HEK293T (cell line): ENCODE results near the gene NFE2.

Experiments
- CTCF ChIA-PET: fragments of 350-600 bp; formaldehyde crosslinking; extraction: SDS; loops from one replicate; lab custom pipeline; 2021; ENCODE audit warnings: antibody characterized with exemption, inconsistent platforms; lab: Yijun Ruan, JAX
- POLR2A ChIA-PET: fragments of 350-600 bp; formaldehyde crosslinking; extraction: SDS; loops from one replicate; lab custom pipeline; 2020; ENCODE audit warnings: antibody characterized with exemption, inconsistent platforms; lab: Yijun Ruan, JAX
- DNase-seq: peaks from one replicate; pipeline ENCODE4 v3.0.0; 2012; ENCODE audit warnings: mixed read lengths; ENCODE audit errors: extremely low spot score
- ARNT ChIP-seq: fragments of 450-650 bp; IDR thresholded peaks from 2 replicates; pipeline ENCODE4 v1.6.1; 2017; ENCODE audit warnings: mild to moderate bottlenecking
- BHLHE40 ChIP-seq: fragments of 450-650 bp; IDR thresholded peaks from 2 replicates; pipeline ENCODE4 v1.6.1; 2016; ENCODE audit warnings: mild to moderate bottlenecking, moderate library complexity, borderline replicate concordance
- CTBP1 ChIP-seq: fragments of 450-650 bp; IDR thresholded peaks from 2 replicates; pipeline ENCODE4 v1.6.1; 2016; ENCODE audit warnings: borderline replicate concordance
- ELF4 ChIP-seq: fragments of 450-650 bp; IDR thresholded peaks from 2 replicates; pipeline ENCODE4 v1.6.1; 2017; ENCODE audit warnings: antibody characterized with exemption
- FOXA1 ChIP-seq: fragments of 450-650 bp; IDR thresholded peaks from 2 replicates; pipeline ENCODE4 v1.6.1; 2016; ENCODE audit warnings: mild to moderate bottlenecking
- FOXK2 ChIP-seq: fragments of 450-650 bp; IDR thresholded peaks from 2 replicates; pipeline ENCODE4 v1.6.1; 2016; ENCODE audit warnings: mild to moderate bottlenecking
- FOXM1 ChIP-seq: fragments of 450-650 bp; IDR thresholded peaks from 2 replicates; pipeline ENCODE4 v1.6.1; 2017; ENCODE audit warnings: mild to moderate bottlenecking, borderline replicate concordance
- HDGF ChIP-seq: fragments of 450-650 bp; IDR thresholded peaks from 2 replicates; pipeline ENCODE4 v1.6.1; 2017; ENCODE audit warnings: antibody characterized with exemption, borderline replicate concordance
- L3MBTL2 ChIP-seq: fragments of 450-650 bp; conservative IDR thresholded peaks from 2 replicates; pipeline ENCODE4 v1.6.1; 2016; ENCODE audit warnings: mild to moderate bottlenecking
- LEF1 ChIP-seq: fragments of 450-650 bp; IDR thresholded peaks from 2 replicates; pipeline ENCODE4 v1.6.1; 2017; ENCODE audit warnings: mild to moderate bottlenecking, borderline replicate concordance
- NFRKB ChIP-seq: fragments of 450-650 bp; IDR thresholded peaks from 2 replicates; pipeline ENCODE4 v1.6.1; 2016; ENCODE audit warnings: mild to moderate bottlenecking, moderate library complexity
- PKNOX1 ChIP-seq: fragments of 450-650 bp; IDR thresholded peaks from 2 replicates; pipeline ENCODE4 v1.6.1; 2016
- SP1 ChIP-seq: fragments of 450-650 bp; IDR thresholded peaks from 2 replicates; pipeline ENCODE4 v1.6.1; 2017
- SUZ12 ChIP-seq: fragments of 450-650 bp; IDR thresholded peaks from 2 replicates; pipeline ENCODE4 v1.6.1; 2016; ENCODE audit warnings: mild to moderate bottlenecking
- TARDBP ChIP-seq: fragments of 450-650 bp; IDR thresholded peaks from 2 replicates; pipeline ENCODE4 v1.6.1; 2016
- ZNF384 ChIP-seq: fragments of 450-650 bp; IDR thresholded peaks from 2 replicates; pipeline ENCODE4 v1.6.1; 2016

NFE2 gene

GRCh38 chr12:54338698-54339296, 38.0 kb upstream of the NFE2 start:
- DNase-seq = no peak
- TF ChIP-seq FOXK2 = no peak
- no peak for TF ChIP-seq ELF4
- no peak for TF ChIP-seq L3MBTL2
- TF ChIP-seq SUZ12 = no peak
- TF ChIP-seq HDGF = no peak
- no peak for TF ChIP-seq PKNOX1
- TF ChIP-seq FOXA1 = no peak
- no peak for TF ChIP-seq SP1
- no peak for TF ChIP-seq TARDBP
- TF ChIP-seq FOXM1 = no peak
- TF ChIP-seq ZNF384 = no peak
- TF ChIP-seq ARNT = no peak
- TF ChIP-seq CTBP1 = no peak
- TF ChIP-seq NFRKB = no peak
- no peak for TF ChIP-seq BHLHE40
- TF ChIP-seq LEF1 = no peak
- ChIA-PET POLR2A (no interaction called here), CTCF (interaction anchor here (0.6 to 1.5 kb wide), 2 partner anchors 40 to 72 kb away, joined by 3 to 4 read pairs; no protein-coding TSS in a partner anchor)

GRCh38 chr12:54337854-54338650, 37.2 kb upstream of the NFE2 start:
- ChIA-PET POLR2A (interaction anchor here (0.6 to 3.6 kb wide), 4 partner anchors 13 to 58 kb away, joined by 3 to 14 read pairs (median 6); partner anchors contain the start of genes CBX5, COPZ1 and HNRNPA1), CTCF (interaction anchor here (0.7 to 3.3 kb wide), 10 partner anchors 13 to 311 kb away, joined by 3 to 17 read pairs (median 9); partner anchors contain the start of gene COPZ1)
- DNase-seq = no peak
- TF ChIP-seq ELF4 (no peak), FOXK2 (no peak), SUZ12 (no peak), TARDBP (no peak), BHLHE40 (no peak), ZNF384 (no peak), SP1 (no peak), FOXM1 (no peak), HDGF (no peak), L3MBTL2 (no peak), NFRKB (no peak), CTBP1 (no peak), FOXA1 (no peak), LEF1 (no peak), PKNOX1 (no peak)

- CTCF ChIA-PET = interaction anchor here (0.7 to 3.3 kb wide), 15 partner anchors 10 to 311 kb away, joined by 3 to 17 read pairs (median 7); partner anchors contain the start of gene COPZ1
Observed at GRCh38 chr12:54337280-54337842, 36.5 kb upstream of the NFE2 start.

GRCh38 chr12:54333420-54334034, 32.7 kb upstream of the NFE2 start:
- ChIA-PET CTCF (interaction anchor here (0.7 to 1.7 kb wide), 6 partner anchors 9 to 194 kb away, joined by 3 to 9 read pairs (median 4); partner anchors contain the start of gene COPZ1), POLR2A (interaction anchor here (0.6 to 3.6 kb wide), 4 partner anchors 9 to 53 kb away, joined by 3 to 16 read pairs (median 12); partner anchors contain the start of genes CBX5, COPZ1 and HNRNPA1)
- no peak for TF ChIP-seq TARDBP
- no peak for TF ChIP-seq ELF4
- TF ChIP-seq CTBP1 = no peak
- no peak for TF ChIP-seq LEF1
- TF ChIP-seq PKNOX1 = no peak
- TF ChIP-seq HDGF = no peak
- TF ChIP-seq L3MBTL2 = no peak
- no peak for TF ChIP-seq ZNF384
- no peak for TF ChIP-seq ARNT
- no peak for TF ChIP-seq FOXK2
- no peak for TF ChIP-seq SUZ12
- no peak for TF ChIP-seq BHLHE40
- TF ChIP-seq NFRKB = no peak
- TF ChIP-seq FOXM1 = no peak
- no peak for TF ChIP-seq SP1
- TF ChIP-seq FOXA1 = no peak
- DNase-seq = no peak

More at GRCh38 chr12:54337280-54337842, 36.5 kb upstream of the NFE2 start:
- TF ChIP-seq TARDBP (no peak), HDGF (no peak)
- no peak for DNase-seq
- POLR2A ChIA-PET = interaction anchor here (0.6 to 3.6 kb wide), 4 partner anchors 13 to 57 kb away, joined by 3 to 14 read pairs (median 6); partner anchors contain the start of genes CBX5, COPZ1 and HNRNPA1
